Measurements from ENCODE around the gene NGEF. TPM values are rescaled to one million over a fixed set of nuclear protein-coding genes. Genes with fewer than 3 reads are reported as not detected.

Gene NGEF
- total RNA-seq, 1 donor from 2014 or later: 0.16 TPM

DNA sequence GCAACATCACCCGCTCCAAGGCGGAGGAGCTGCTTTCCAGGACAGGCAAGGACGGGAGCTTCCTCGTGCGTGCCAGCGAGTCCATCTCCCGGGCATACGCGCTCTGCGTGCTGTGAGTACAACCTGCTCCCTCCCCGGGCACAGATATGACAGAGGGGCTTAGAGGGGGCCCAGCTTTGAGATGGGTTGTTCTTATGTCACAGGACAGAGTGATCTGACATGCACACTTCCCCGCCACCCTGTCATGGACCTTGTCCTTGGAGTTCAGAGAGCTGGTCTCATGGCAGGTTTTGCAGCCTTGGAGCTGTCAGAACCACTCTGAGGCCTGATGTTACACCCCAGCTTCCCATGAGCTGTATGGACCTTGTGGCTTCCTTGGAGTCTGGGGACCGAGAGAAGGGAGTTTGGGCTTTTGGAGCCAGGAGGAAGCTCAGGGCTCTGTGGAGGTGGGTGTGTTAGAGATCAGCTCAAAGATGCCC lies 47.5 kb upstream of the NGEF start:
- no peak for DNase-seq
- TF ChIP-seq, protein P1, sequence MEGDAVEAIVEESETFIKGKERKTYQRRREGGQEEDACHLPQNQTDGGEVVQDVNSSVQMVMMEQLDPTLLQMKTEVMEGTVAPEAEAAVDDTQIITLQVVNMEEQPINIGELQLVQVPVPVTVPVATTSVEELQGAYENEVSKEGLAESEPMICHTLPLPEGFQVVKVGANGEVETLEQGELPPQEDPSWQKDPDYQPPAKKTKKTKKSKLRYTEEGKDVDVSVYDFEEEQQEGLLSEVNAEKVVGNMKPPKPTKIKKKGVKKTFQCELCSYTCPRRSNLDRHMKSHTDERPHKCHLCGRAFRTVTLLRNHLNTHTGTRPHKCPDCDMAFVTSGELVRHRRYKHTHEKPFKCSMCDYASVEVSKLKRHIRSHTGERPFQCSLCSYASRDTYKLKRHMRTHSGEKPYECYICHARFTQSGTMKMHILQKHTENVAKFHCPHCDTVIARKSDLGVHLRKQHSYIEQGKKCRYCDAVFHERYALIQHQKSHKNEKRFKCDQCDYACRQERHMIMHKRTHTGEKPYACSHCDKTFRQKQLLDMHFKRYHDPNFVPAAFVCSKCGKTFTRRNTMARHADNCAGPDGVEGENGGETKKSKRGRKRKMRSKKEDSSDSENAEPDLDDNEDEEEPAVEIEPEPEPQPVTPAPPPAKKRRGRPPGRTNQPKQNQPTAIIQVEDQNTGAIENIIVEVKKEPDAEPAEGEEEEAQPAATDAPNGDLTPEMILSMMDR (IDR thresholded peaks at IDR 0.05; ENCODE audit: borderline replicate concordance): no peak
- Histone ChIP-seq H3K9me3 (replicated peaks) (no peaks in the 10 kb centered on the region), H3K36me3 (no peaks in the 10 kb centered on the region), H3K27ac (replicated peaks) (peak overlapping the region; percentile 89), H3K4me1 (peaks cover 61% of the 10 kb centered on the region), H3K27me3 (ENCODE audit: low read depth) (no peaks in the 10 kb centered on the region), H3K4me3 (peak overlapping the region; percentile 69)
- intact Hi-C loops (cut with micrococcal nuclease): no loop called here

DNA sequence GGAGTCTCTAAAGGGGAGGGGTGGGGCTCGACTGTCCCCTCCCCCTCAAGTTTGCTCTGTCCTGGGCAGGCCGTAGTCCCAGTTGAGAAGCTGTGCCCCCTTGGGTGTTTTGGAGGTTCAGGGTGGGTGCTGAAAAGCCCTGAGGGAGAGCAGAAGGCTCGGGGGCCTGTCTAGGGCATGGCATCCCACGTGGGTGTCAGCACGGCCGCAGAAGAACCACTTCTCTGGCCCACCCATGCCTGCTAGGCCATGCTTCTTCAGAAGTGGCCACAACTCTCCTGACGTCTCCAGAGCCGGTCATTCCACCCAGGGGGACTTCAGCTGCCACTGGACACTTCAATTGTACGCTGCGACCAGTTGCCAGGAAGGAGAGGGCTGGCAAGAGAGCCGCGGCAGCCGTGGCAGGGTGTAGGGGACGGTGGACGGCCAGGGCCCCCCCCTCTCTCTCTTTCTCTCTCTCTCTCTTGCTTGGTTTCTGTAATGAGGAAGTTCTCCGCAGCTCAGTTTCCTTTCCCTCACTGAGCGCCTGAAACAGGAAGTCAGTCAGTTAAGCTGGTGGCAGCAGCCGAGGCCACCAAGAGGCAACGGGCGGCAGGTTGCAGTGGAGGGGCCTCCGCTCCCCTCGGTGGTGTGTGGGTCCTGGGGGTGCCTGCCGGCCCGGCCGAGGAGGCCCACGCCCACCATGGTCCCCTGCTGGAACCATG lies 46.9 kb upstream of the NGEF start, which contains the start of gene INPP5D:
Gene INPP5D (plus strand): TSS at position 546 of the 704 bp plus-strand sequence. CDS start 137 bp downstream, at position 683.
- Histone ChIP-seq H3K4me1 (peaks cover 61% of the 10 kb centered on the region), H3K27ac (replicated peaks) (peak within 1 kb of the TSS; percentile 89), H3K36me3 (no peaks in the 10 kb centered on the region), H3K9me3 (replicated peaks) (no peaks in the 10 kb centered on the region), H3K4me3 (peak within 1 kb of the TSS; percentile 69), H3K27me3 (ENCODE audit: low read depth) (no peaks in the 10 kb centered on the region)
- DNase-seq: peak; percentile 36
- intact Hi-C loops (cut with micrococcal nuclease): no loop called here
- TF ChIP-seq, protein P1 (IDR thresholded peaks at IDR 0.05; ENCODE audit: borderline replicate concordance): no peak

DNA sequence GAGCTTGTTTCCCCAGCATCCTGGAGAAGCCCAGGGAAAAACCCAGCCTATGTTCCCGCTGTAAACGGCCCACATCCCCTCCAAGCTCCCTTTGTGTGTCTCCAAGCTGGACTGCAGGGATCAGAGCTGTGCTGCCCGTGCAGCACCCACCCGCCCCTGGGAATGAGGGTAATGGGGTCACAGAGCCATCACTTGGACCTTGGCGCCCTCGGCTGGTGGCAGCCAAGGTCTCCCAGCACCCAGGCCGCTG lies 46.4 kb upstream of the NGEF start:
- Histone ChIP-seq H3K27ac (replicated peaks) (peak overlapping the region; percentile 89), H3K27me3 (ENCODE audit: low read depth) (peaks cover under 1% of the 10 kb centered on the region), H3K4me1 (peaks cover 57% of the 10 kb centered on the region), H3K9me3 (replicated peaks) (no peaks in the 10 kb centered on the region), H3K4me3 (peak overlapping the region; percentile 69), H3K36me3 (no peaks in the 10 kb centered on the region)
- TF ChIP-seq, protein P1 (IDR thresholded peaks at IDR 0.05; ENCODE audit: borderline replicate concordance): no peak
- no peak for DNase-seq
- intact Hi-C loops (cut with micrococcal nuclease): no loop called here

DNA sequence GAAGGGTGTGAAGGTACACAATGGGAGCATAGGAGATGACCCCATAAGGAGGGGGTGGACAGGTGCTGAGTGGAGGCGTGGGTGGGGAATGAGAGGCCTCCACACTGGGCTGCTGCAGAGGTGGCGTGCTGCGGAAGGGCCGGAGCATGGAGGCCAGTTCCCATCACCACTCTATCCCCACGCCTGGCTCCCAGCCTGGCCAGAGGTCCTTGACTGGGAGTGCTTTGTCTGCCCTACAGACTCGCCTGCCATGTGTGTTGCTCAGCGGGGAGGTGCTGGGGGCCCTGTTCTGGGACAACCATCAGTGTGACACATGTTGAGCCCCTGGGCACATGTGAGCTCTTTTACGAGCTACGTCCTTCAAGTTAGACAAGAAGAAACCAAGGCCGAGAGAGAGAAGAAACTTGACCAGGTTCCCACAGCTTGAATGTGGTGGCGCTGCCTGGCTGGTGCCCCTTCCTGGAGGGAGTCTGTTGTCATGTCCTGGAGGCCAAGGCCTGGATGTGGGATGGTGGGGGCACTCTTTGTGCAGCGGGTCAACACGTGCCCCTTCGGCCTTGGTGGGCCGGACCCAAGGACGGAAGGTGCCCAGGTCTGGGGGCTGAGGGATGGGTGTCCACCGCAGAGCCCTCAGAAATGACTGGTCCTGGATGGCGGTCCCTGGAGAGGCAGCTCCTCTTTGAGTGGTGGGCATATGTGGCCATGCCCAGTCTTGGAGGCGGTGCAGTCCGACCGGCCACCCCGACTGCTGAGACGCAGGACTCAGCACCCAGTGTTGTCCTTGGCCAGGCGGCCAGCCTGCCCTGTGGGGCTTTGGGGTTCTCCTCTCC lies 45.9 kb upstream of the NGEF start:
- TF ChIP-seq, protein P1 (IDR thresholded peaks at IDR 0.05; ENCODE audit: borderline replicate concordance): no peak
- Histone ChIP-seq H3K9me3 (replicated peaks) (no peaks in the 10 kb centered on the region), H3K27ac (replicated peaks) (peak overlapping the region; percentile 89), H3K27me3 (ENCODE audit: low read depth) (peaks cover 6% of the 10 kb centered on the region), H3K36me3 (no peaks in the 10 kb centered on the region), H3K4me1 (peaks cover 57% of the 10 kb centered on the region), H3K4me3 (peak overlapping the region; percentile 69)
- no peak for DNase-seq
- intact Hi-C loops (cut with micrococcal nuclease): no loop called here

DNA sequence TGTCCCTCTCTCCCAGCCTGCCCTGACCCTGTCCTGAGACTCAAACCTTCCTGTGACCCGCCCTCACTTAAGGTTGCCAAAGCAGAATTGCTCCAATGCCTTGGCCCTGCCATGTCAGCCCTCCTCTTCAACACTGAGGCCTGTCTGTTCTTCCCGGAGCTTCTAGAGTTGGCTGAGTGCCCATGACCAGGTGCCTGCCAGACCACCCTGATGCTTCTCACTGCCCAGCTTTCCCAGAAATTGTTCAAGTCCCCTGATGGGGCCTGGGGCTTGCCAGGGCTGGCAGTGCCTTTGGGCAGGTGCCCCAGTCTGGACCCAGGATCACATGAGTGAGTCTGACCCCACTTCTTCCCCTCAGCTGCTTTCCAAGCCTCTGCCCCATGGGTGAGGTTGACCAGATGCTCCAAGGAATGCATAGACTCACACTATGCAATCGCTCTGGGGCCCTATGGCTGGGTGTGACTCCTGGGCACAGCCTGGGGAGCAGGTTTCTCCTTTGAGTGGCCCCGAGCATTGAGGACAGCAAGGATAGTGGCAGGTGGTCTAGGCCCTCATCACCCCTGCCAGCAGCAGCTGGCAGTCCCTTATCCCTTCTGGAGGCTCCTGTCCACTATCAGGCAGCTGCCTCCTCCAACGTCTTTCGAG lies 44.0 kb upstream of the NGEF start:
- H3K27ac ChIP-seq (replicated peaks): no peak overlapping the region
- H3K9me3 ChIP-seq (replicated peaks): no peaks in the 10 kb centered on the region
- no peak overlapping the region for H3K4me3 ChIP-seq
- intact Hi-C loops (cut with micrococcal nuclease): no loop called here
- H3K4me1 ChIP-seq: peaks cover 46% of the 10 kb centered on the region
- H3K27me3 ChIP-seq (ENCODE audit: low read depth): peaks cover 23% of the 10 kb centered on the region
- H3K36me3 ChIP-seq: no peaks in the 10 kb centered on the region
- TF ChIP-seq, protein P1 (IDR thresholded peaks at IDR 0.05; ENCODE audit: borderline replicate concordance): no peak
- DNase-seq: no peak

All from left ventricle myocardium inferior (tissue), 1 donor.